Neural cell (in vitro differentiated cells): ENCODE measurements around the gene ACSL5. TPM values are rescaled to one million over a fixed set of nuclear protein-coding genes. Genes with fewer than 3 reads are reported as not detected.

Source experiments
- H2AFZ ChIP-seq: fragments of 200-600, 300-800 bp; sonication (generic), shearing (Covaris generic); 2 replicates; pipeline ENCODE4 v1.6.0; 2014; ENCODE audit warnings: low read depth, mild to moderate bottlenecking, antibody characterized with exemption, low read length, moderate library complexity
- H3F3A ChIP-seq: fragments of 200-600 bp; shearing (Covaris generic); 2 replicates; pipeline ENCODE4 v1.6.1; 2016; ENCODE audit warnings: mild to moderate bottlenecking, moderate library complexity, mixed read lengths, antibody characterized with exemption, low read length; ENCODE audit not compliant: insufficient read depth, poor library complexity, severe bottlenecking
- H3K27ac ChIP-seq: fragments of 200-600, 300-800 bp; sonication (generic), shearing (Covaris generic); 2 replicates; pipeline ENCODE4 v1.5.1; 2014; ENCODE audit warnings: mild to moderate bottlenecking, low read length, moderate library complexity
- H3K27me3 ChIP-seq: fragments of 300-800, 200-600 bp; sonication (generic), shearing (Covaris generic); 2 replicates; pipeline ENCODE4 v1.6.0; 2014; ENCODE audit warnings: mild to moderate bottlenecking, low read depth, low read length, moderate library complexity; ENCODE audit not compliant: insufficient read depth
- H3K36me3 ChIP-seq: fragments of 300-800, 200-600 bp; sonication (generic), shearing (Covaris generic); 2 replicates; pipeline ENCODE4 v1.5.1; 2014; ENCODE audit warnings: mild to moderate bottlenecking, antibody characterized with exemption, low read length, moderate library complexity; ENCODE audit not compliant: insufficient read depth
- H3K4me2 ChIP-seq: fragments of 300-800, 200-600 bp; sonication (generic), shearing (Covaris generic); 2 replicates; pipeline ENCODE4 v1.6.0; 2014; ENCODE audit warnings: mild to moderate bottlenecking, low read length
- H3K4me3 ChIP-seq: fragments of 300-800, 200-600 bp; sonication (generic), shearing (Covaris generic); 2 replicates; pipeline ENCODE4 v1.5.1; 2014; ENCODE audit warnings: mild to moderate bottlenecking, low read length, moderate library complexity
- H3K79me2 ChIP-seq: fragments of 200-600 bp; shearing (Covaris generic); replicated peaks from 2 replicates; pipeline ENCODE4 v1.6.0; 2014; ENCODE audit warnings: mild to moderate bottlenecking, low read length, moderate library complexity; ENCODE audit not compliant: insufficient read depth
- H3K9ac ChIP-seq: fragments of 300-800, 200-600 bp; sonication (generic), shearing (Covaris generic); 2 replicates; pipeline ENCODE4 v1.6.1; 2016; ENCODE audit warnings: mild to moderate bottlenecking, low read length, mixed read lengths
- H3K9me2 ChIP-seq: fragments of 200-600 bp; shearing (Covaris generic); 2 replicates; pipeline ENCODE4 v1.6.1; 2016; ENCODE audit warnings: mild to moderate bottlenecking, low read length, mixed read lengths; ENCODE audit not compliant: insufficient read depth
- H3K9me3 ChIP-seq: fragments of 200-600, 300-800 bp; sonication (generic), shearing (Covaris generic); 2 replicates; pipeline ENCODE4 v1.6.1; 2016; ENCODE audit warnings: mild to moderate bottlenecking, mixed run types, low read length, moderate library complexity, mixed read lengths
- H4K20me1 ChIP-seq: fragments of 200-600 bp; shearing (Covaris generic); 2 replicates; pipeline ENCODE4 v1.6.1; 2016; ENCODE audit warnings: mild to moderate bottlenecking, mixed run types; ENCODE audit not compliant: insufficient read depth
- CTCF ChIP-seq: fragments of 450-650 bp; IDR thresholded peaks from 2 replicates; pipeline ENCODE4 v1.5.1; 2014; ENCODE audit warnings: antibody characterized with exemption, mild to moderate bottlenecking, moderate library complexity; ENCODE audit not compliant: poor library complexity, severe bottlenecking
- EP300 ChIP-seq: fragments of 450-650 bp; conservative IDR thresholded peaks from 2 replicates; pipeline ENCODE4 v1.6.1; 2014; ENCODE audit warnings: antibody characterized with exemption, mild to moderate bottlenecking, moderate library complexity; ENCODE audit not compliant: poor library complexity, severe bottlenecking
- EZH2 ChIP-seq: fragments of 200-600, 300-800 bp; shearing (Covaris generic), sonication (generic); IDR thresholded peaks from 2 replicates; pipeline ENCODE4 v1.6.1; 2014; ENCODE audit warnings: antibody characterized with exemption, low read length, borderline replicate concordance, mild to moderate bottlenecking; ENCODE audit not compliant: insufficient read depth, poor library complexity, severe bottlenecking
- MXI1 ChIP-seq: fragments of 450-650 bp; conservative IDR thresholded peaks from 2 replicates; pipeline ENCODE4 v1.6.1; 2014; ENCODE audit warnings: antibody characterized with exemption, mild to moderate bottlenecking; ENCODE audit not compliant: poor library complexity, severe bottlenecking
- POLR2AphosphoS5 ChIP-seq: IDR thresholded peaks from 2 replicates; pipeline ENCODE4 v1.6.1; 2012
- RAD21 ChIP-seq: fragments of 450-650 bp; conservative IDR thresholded peaks from 2 replicates; pipeline ENCODE4 v1.6.1; 2014; ENCODE audit warnings: antibody characterized with exemption, mild to moderate bottlenecking, moderate library complexity
- REST ChIP-seq: IDR thresholded peaks from 2 replicates; pipeline ENCODE4 v1.6.1; 2012; ENCODE audit warnings: borderline replicate concordance
- SMC3 ChIP-seq: fragments of 450-650 bp; conservative IDR thresholded peaks from 2 replicates; pipeline ENCODE4 v1.6.1; 2014; ENCODE audit warnings: antibody characterized with exemption, mild to moderate bottlenecking, moderate library complexity; ENCODE audit not compliant: poor library complexity
- TAF1 ChIP-seq: IDR thresholded peaks from 2 replicates; pipeline ENCODE4 v1.6.1; 2012; ENCODE audit warnings: low read depth
- polyA plus RNA-seq: library from polyadenylated mRNA; depleted of rRNA; stranded (reverse); fragments of >200 nt; gene quantifications from 2 replicates; pipeline ENCODE4 v1.2.3, GENCODE V29; 2014

ACSL5 gene
- polyA plus RNA-seq, 1 donor from 2014 or later, result not detected

- H4K20me1 ChIP-seq, result no peaks in the 10 kb centered on the region
- no peaks in the 10 kb centered on the region for H3K9me3 ChIP-seq
- no peak overlapping the region for H3K27ac ChIP-seq
- H3K4me3 ChIP-seq, result no peak overlapping the region
- H3K9me2 ChIP-seq, result no peaks in the 10 kb centered on the region
- no peak overlapping the region for H3K9ac ChIP-seq
- H3K27me3 ChIP-seq, result no peaks in the 10 kb centered on the region
- H3K36me3 ChIP-seq, result no peaks in the 10 kb centered on the region
- no peaks in the 10 kb centered on the region for H3K79me2 ChIP-seq
- no peak overlapping the region for H3K4me2 ChIP-seq
- H3F3A ChIP-seq, result no peaks in the 10 kb centered on the region
- TF ChIP-seq EZH2, result no peak
- TF ChIP-seq MXI1, result no peak
- TF ChIP-seq RAD21, result no peak
- no peak for TF ChIP-seq REST
- TF ChIP-seq CTCF, result no peak
- TF ChIP-seq SMC3, result no peak
- no peak for TF ChIP-seq POLR2AphosphoS5
- no peak for TF ChIP-seq EP300
- no peak for TF ChIP-seq TAF1
- no peak overlapping the region for H2AFZ ChIP-seq
Measured at GRCh38 chr10:112356686-112357085, 17.2 kb upstream of the ACSL5 start.

GRCh38 chr10:112359606-112360307, 14.2 kb upstream of the ACSL5 start:
- Histone ChIP-seq H3K9ac (no peak overlapping the region), H3K4me2 (no peak overlapping the region), H3K36me3 (no peaks in the 10 kb centered on the region), H3K27me3 (no peaks in the 10 kb centered on the region), H3K4me3 (no peak overlapping the region), H4K20me1 (no peaks in the 10 kb centered on the region), H3K9me2 (no peaks in the 10 kb centered on the region), H3K79me2 (no peaks in the 10 kb centered on the region), H2AFZ (no peak overlapping the region), H3K27ac (no peak overlapping the region), H3F3A (no peaks in the 10 kb centered on the region), H3K9me3 (no peaks in the 10 kb centered on the region)
- no peak for TF ChIP-seq RAD21
- no peak for TF ChIP-seq CTCF
- TF ChIP-seq EZH2, result no peak
- no peak for TF ChIP-seq MXI1
- TF ChIP-seq EP300, result no peak
- no peak for TF ChIP-seq POLR2AphosphoS5
- no peak for TF ChIP-seq REST
- TF ChIP-seq SMC3, result no peak
- no peak for TF ChIP-seq TAF1
